ENCODE measurements around the gene GAS6. TPM values are rescaled to one million over a fixed set of nuclear protein-coding genes. Genes with fewer than 3 reads are reported as not detected.
"Not testable (repeated sequence)": the region's sequence is repeated elsewhere in the genome, so short reads cannot be mapped to it uniquely, and the experiment has no call there.

Gene GAS6
- total RNA-seq, 4 donors from 2014 or later, result 132 to 392 (median 217) TPM

DNA sequence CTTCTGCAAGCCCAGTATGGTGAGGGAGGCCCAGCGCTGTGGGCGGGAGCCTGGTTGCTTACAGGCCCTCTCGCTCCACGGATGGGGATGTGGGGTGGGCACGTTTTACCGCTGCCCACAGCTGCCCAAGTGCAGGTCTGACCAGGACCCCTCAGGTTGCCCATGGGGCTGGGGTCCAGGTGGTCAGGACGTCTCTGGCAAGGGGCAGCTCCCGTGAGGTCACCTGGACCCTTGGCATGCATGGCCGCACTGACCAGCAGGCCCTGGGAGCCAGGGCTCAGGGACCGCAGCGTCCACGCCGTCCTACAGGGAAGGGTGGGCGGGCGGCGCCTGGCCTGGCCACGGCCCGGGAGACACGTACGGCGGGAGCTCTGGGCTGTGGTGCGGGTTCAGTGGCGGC lies 32.8 kb downstream of the GAS6 start:
- no peaks in the 10 kb centered on the region for H3K27me3 ChIP-seq
- H3K4me3 ChIP-seq, result no peak overlapping the region
- H3K36me3 ChIP-seq, result peaks cover 0 to 85% of the 10 kb centered on the region in 2 donors
- TF ChIP-seq, protein P1, sequence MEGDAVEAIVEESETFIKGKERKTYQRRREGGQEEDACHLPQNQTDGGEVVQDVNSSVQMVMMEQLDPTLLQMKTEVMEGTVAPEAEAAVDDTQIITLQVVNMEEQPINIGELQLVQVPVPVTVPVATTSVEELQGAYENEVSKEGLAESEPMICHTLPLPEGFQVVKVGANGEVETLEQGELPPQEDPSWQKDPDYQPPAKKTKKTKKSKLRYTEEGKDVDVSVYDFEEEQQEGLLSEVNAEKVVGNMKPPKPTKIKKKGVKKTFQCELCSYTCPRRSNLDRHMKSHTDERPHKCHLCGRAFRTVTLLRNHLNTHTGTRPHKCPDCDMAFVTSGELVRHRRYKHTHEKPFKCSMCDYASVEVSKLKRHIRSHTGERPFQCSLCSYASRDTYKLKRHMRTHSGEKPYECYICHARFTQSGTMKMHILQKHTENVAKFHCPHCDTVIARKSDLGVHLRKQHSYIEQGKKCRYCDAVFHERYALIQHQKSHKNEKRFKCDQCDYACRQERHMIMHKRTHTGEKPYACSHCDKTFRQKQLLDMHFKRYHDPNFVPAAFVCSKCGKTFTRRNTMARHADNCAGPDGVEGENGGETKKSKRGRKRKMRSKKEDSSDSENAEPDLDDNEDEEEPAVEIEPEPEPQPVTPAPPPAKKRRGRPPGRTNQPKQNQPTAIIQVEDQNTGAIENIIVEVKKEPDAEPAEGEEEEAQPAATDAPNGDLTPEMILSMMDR (IDR thresholded peaks at IDR 0.05), result no peak
- TF ChIP-seq POLR2AphosphoS5 (IDR thresholded peaks at IDR 0.05) (no peak), POLR2A (IDR thresholded peaks at IDR 0.05) (no peak), EP300 (IDR thresholded peaks at IDR 0.05) (no peak)
- no CpG with 5 or more reads among the region's 23 CpGs for WGBS, 2 donors (ENCODE audit: low coverage in 1 of 2)
- H3K9me3 ChIP-seq, result no peaks in the 10 kb centered on the region
- peak overlapping the region in 1 of 4 donors; percentile 55 for H3K27ac ChIP-seq
- no peak for ATAC-seq
- H3K4me1 ChIP-seq, result peaks cover 0 to 8% (median 0%) of the 10 kb centered on the region in 3 donors

DNA sequence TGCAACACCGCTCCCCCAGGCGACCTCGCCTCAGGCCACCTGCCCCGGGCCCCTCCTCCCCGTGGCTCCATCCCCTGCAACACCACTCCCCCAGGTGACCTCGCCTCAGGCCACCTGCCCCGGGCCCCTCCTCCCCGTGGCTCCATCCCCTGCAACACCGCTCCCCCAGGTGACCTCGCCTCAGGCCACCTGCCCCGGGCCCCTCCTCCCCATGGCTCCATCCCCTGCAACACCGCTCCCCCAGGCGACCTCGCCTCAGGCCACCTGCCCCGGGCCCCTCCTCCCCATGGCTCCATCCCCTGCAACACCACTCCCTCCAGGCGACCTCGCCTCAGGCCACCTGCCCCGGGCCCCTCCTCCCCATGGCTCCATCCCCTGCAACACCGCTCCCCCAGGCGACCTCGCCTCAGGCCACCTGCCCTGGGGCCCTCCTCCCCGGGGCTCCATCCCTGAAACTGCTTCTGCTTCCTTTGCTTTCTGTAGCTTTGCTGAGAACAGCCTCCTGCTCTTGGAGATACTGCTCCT lies 33.4 kb downstream of the GAS6 start:
- H3K4me3 ChIP-seq, H3K9me3 ChIP-seq, H3K4me1 ChIP-seq, H3K27me3 ChIP-seq, ATAC-seq: not testable (repeated sequence)
- peaks cover 0 to 88% of the 10 kb centered on the region in 2 donors for H3K36me3 ChIP-seq
- H3K27ac ChIP-seq, result peak overlapping the region in 1 of 4 donors; percentile 19
- WGBS, 2 donors (ENCODE audit: low coverage in 1 of 2), result 64% methylated on average over 5 of the region's 22 CpGs; no CpG with 5 or more reads in 1 of the 2 donors

DNA sequence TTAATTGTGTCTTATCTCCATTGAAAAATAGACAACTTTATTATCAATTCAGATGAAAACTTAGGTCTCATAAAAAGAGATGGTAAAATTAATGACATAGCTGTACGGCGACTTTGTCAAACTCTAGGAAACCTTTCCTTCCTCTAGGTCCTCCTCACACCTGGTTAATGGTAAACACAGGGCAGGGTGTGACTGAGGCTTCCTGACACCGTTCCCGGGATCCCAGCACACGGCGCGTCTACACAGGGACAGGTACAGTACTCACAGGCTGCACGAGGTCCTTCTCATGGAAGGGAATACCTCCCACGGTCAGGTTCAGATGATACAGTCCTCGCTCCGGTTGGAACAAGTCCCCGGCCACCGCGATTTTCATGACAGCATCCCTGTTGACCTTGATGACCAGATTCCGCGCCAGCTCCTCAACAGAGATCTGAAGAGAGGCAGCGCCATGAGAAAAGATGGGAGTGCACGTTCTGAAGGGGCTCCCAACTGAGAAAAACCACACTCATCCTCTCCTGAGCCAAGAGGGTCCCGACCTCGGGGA lies 35.5 kb downstream of the GAS6 start:
- H3K27ac ChIP-seq, result no peak overlapping the region
- no peaks in the 10 kb centered on the region for H3K27me3 ChIP-seq
- H3K4me3 ChIP-seq, result no peak overlapping the region
- peaks cover 0 to 86% of the 10 kb centered on the region in 2 donors for H3K36me3 ChIP-seq
- H3K9me3 ChIP-seq, result no peaks in the 10 kb centered on the region
- TF ChIP-seq EP300 (IDR thresholded peaks at IDR 0.05) (no peak), POLR2AphosphoS5 (IDR thresholded peaks at IDR 0.05) (no peak), POLR2A (IDR thresholded peaks at IDR 0.05) (no peak)
- TF ChIP-seq, protein P1 (IDR thresholded peaks at IDR 0.05), result no peak
- ATAC-seq, result no peak
- WGBS, 2 donors (ENCODE audit: low coverage in 1 of 2), result 98 to 100% methylated on average over 2 to 7 of the region's 20 CpGs
- no peaks in the 10 kb centered on the region for H3K4me1 ChIP-seq

DNA sequence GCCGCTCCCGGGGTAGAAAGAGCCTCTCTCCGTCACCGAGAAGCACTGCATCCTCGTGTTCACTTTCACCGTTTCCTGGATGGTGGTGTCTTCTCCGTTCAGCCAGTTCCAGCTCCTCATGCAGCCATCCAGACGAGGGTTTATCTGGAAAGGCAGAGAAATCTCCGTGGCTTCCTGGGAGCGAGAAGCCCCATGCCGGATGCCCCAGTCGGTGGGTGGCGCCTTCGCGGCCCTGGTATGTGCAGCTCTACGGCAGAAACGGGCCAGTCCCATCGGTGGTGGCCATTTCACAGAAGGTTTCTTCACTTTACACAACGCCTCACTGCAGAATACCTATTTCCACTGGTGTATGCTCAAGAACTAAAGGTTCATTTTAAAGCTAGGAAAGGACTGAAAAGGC lies 36.9 kb downstream of the GAS6 start:
- 96 to 100% methylated on average over 1 to 4 of the region's 19 CpGs for WGBS, 2 donors (ENCODE audit: low coverage in 1 of 2)
- H3K4me1 ChIP-seq, result peaks cover 0 to 13% (median 6%) of the 10 kb centered on the region in 3 donors
- H3K27ac ChIP-seq, result peak overlapping the region in 2 of 4 donors; percentile 20 to 48
- no peaks in the 10 kb centered on the region for H3K9me3 ChIP-seq
- H3K4me3 ChIP-seq, result no peak overlapping the region
- no peak for ATAC-seq
- no peak for TF ChIP-seq POLR2AphosphoS5 (IDR thresholded peaks at IDR 0.05)
- TF ChIP-seq POLR2A (IDR thresholded peaks at IDR 0.05), result no peak
- TF ChIP-seq, protein P1 (IDR thresholded peaks at IDR 0.05), result no peak
- TF ChIP-seq EP300 (IDR thresholded peaks at IDR 0.05), result no peak
- H3K27me3 ChIP-seq, result no peaks in the 10 kb centered on the region
- peaks cover 0 to 86% of the 10 kb centered on the region in 2 donors for H3K36me3 ChIP-seq

DNA sequence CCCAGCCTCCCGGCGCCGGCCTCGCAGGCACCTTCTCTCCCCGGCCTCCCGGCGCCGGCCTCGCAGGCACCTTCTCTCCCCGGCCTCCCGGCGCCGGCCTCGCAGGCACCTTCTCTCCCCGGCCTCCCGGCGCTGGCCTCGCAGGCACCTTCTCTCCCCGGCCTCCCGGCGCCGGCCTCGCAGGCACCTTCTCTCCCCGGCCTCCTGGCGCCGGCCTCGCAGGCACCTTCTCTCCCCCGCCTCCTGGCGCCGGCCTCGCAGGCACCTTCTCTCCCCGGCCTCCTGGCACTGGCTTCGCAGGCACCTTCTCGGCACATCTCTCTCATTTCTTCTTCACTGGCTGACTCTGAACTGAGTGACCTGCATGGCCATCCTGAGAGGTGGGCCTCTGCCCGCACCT lies 37.4 kb downstream of the GAS6 start:
- H3K27me3 ChIP-seq, ATAC-seq, H3K9me3 ChIP-seq, H3K4me3 ChIP-seq: not testable (repeated sequence)
- peak overlapping the region in 2 of 4 donors; percentile 24 to 48 for H3K27ac ChIP-seq
- peaks cover 0 to 85% of the 10 kb centered on the region in 2 donors for H3K36me3 ChIP-seq
- peaks cover 0 to 19% (median 12%) of the 10 kb centered on the region in 3 donors for H3K4me1 ChIP-seq
- no CpG with 5 or more reads among the region's 35 CpGs for WGBS, 2 donors (ENCODE audit: low coverage in 1 of 2)

DNA sequence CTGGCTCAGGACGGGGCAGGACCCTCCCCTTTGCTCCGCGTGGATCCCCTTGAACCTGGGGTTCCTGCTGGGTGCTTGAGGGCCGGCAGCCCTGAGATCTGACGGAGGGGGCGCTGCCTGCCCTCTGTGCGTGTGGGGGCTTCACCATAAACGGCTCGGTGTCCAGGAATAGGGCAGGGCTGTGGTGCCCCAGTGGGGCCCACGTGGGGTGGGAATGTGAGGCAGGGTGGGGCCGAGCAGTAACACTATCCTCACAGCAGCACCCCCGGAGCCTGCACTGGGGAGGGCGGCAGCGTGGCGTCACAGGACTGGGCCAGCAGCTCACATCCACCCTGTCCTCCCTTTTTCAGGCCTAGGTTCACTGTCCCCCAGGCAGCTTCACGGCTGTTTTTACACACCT lies 38.0 kb downstream of the GAS6 start:
- Histone ChIP-seq H3K9me3 (no peaks in the 10 kb centered on the region), H3K4me1 (peaks cover 0 to 25% (median 13%) of the 10 kb centered on the region in 3 donors), H3K4me3 (no peak overlapping the region), H3K27me3 (no peaks in the 10 kb centered on the region), H3K36me3 (peaks cover 0 to 79% of the 10 kb centered on the region in 2 donors), H3K27ac (peak overlapping the region in 3 of 4 donors; percentile 24 to 48 (median 45))
- ATAC-seq, result no peak
- WGBS, 2 donors (ENCODE audit: low coverage in 1 of 2), result 61 to 71% methylated on average over 1 to 7 of the region's 16 CpGs
- TF ChIP-seq POLR2A (IDR thresholded peaks at IDR 0.05), result no peak
- no peak for TF ChIP-seq POLR2AphosphoS5 (IDR thresholded peaks at IDR 0.05)
- TF ChIP-seq EP300 (IDR thresholded peaks at IDR 0.05), result no peak
- TF ChIP-seq, protein P1 (IDR thresholded peaks at IDR 0.05), result no peak

All from gastroesophageal sphincter (tissue), 4 donors.